ENCODE results near the gene PTMA. TPM values are rescaled to one million over a fixed set of nuclear protein-coding genes. Genes with fewer than 3 reads are reported as not detected.
"Not testable (repeated sequence)": the region's sequence is repeated elsewhere in the genome, so short reads cannot be mapped to it uniquely, and the experiment has no call there.

PTMA gene
- total RNA-seq, 2 experiments from 2014 or later, result 1,546 to 1,586 TPM

GRCh38 chr2:231737761-231738160, 29.4 kb downstream of the PTMA start:
- Histone ChIP-seq H3K27me3 (ENCODE audit: control insufficient read depth in 1 of 2, insufficient read depth in 2 of 2, low read length in 2 of 2) (no peaks in the 10 kb centered on the region), H3K4me3 (ENCODE audit: low read length) (no peak overlapping the region), H3K4me1 (ENCODE audit: insufficient read depth, low read length) (no peaks in the 10 kb centered on the region), H3K9me3 (ENCODE audit: control insufficient read depth in 1 of 2, insufficient read depth in 1 of 2, low read length in 2 of 2) (no peaks in the 10 kb centered on the region), H3K27ac (ENCODE audit: low read depth in 1 of 2, low read length in 2 of 2) (no peak overlapping the region), H3K36me3 (ENCODE audit: insufficient read depth, low read length) (peaks cover 30% of the 10 kb centered on the region)
- TF ChIP-seq CTCF (IDR thresholded peaks at IDR 0.05), result no peak
- DNase-seq, result no peak
- Mint-ChIP-seq H3K27ac (no peak overlapping the region), H3K9me3 (no peaks in the 10 kb centered on the region), H3K4me1 (ENCODE audit: low read depth) (no peaks in the 10 kb centered on the region), H3K27me3 (no peaks in the 10 kb centered on the region), H3K36me3 (ENCODE audit: low read depth) (peaks cover 36% of the 10 kb centered on the region), H3K4me3 (no peak overlapping the region)
- no peak for ATAC-seq (ENCODE audit: poor library complexity)
- CTCF ChIA-PET, result no interaction called here
- intact Hi-C loops (cut with DNase I, micrococcal nuclease), result no loop called here
- POLR2A ChIA-PET, result no interaction called here

- no peaks in the 10 kb centered on the region for H3K4me1 ChIP-seq (ENCODE audit: insufficient read depth, low read length)
- H3K27ac ChIP-seq (ENCODE audit: low read depth in 1 of 2, low read length in 2 of 2), result no peak overlapping the region
- intact Hi-C loops (cut with DNase I, micrococcal nuclease), result no loop called here
- ATAC-seq (ENCODE audit: poor library complexity), result no peak
- no peaks in the 10 kb centered on the region for H3K4me1 Mint-ChIP-seq (ENCODE audit: low read depth)
- no peaks in the 10 kb centered on the region for H3K9me3 Mint-ChIP-seq
- H3K4me3 Mint-ChIP-seq, result no peak overlapping the region
- CTCF ChIA-PET, result no interaction called here
- H3K4me3 ChIP-seq (ENCODE audit: low read length), result no peak overlapping the region
- H3K27ac Mint-ChIP-seq, result no peak overlapping the region
- H3K27me3 Mint-ChIP-seq, result no peaks in the 10 kb centered on the region
- peaks cover 6% of the 10 kb centered on the region for H3K36me3 Mint-ChIP-seq (ENCODE audit: low read depth)
- DNase-seq, result no peak
- no peaks in the 10 kb centered on the region for H3K36me3 ChIP-seq (ENCODE audit: insufficient read depth, low read length)
- H3K27me3 ChIP-seq (ENCODE audit: control insufficient read depth in 1 of 2, insufficient read depth in 2 of 2, low read length in 2 of 2), result no peaks in the 10 kb centered on the region
- POLR2A ChIA-PET, result no interaction called here
- TF ChIP-seq CTCF (IDR thresholded peaks at IDR 0.05), result no peak
- no peaks in the 10 kb centered on the region for H3K9me3 ChIP-seq (ENCODE audit: control insufficient read depth in 1 of 2, insufficient read depth in 1 of 2, low read length in 2 of 2)
These were observed 35.2 kb downstream of the PTMA start for GRCh38 chr2:231743376-231744116.

GRCh38 chr2:231745303-231746038, 37.1 kb downstream of the PTMA start:
- no peaks in the 10 kb centered on the region for H3K4me1 Mint-ChIP-seq (ENCODE audit: low read depth)
- H3K36me3 ChIP-seq (ENCODE audit: insufficient read depth, low read length), result no peaks in the 10 kb centered on the region
- ChIA-PET POLR2A (no interaction called here), CTCF (interaction anchor here (1.5 kb wide), 1 partner anchor 31 kb away, joined by 3 read pairs; no protein-coding TSS in a partner anchor)
- no peak overlapping the region for H3K4me3 ChIP-seq (ENCODE audit: low read length)
- H3K4me1 ChIP-seq (ENCODE audit: insufficient read depth, low read length), result no peaks in the 10 kb centered on the region
- TF ChIP-seq CTCF (IDR thresholded peaks at IDR 0.05), result no peak
- H3K27me3 ChIP-seq (ENCODE audit: control insufficient read depth in 1 of 2, insufficient read depth in 2 of 2, low read length in 2 of 2), result no peaks in the 10 kb centered on the region
- no peaks in the 10 kb centered on the region for H3K36me3 Mint-ChIP-seq (ENCODE audit: low read depth)
- no peak overlapping the region for H3K27ac ChIP-seq (ENCODE audit: low read depth in 1 of 2, low read length in 2 of 2)
- no peak overlapping the region for H3K27ac Mint-ChIP-seq
- ATAC-seq (ENCODE audit: poor library complexity), result no peak
- no peaks in the 10 kb centered on the region for H3K9me3 ChIP-seq (ENCODE audit: control insufficient read depth in 1 of 2, insufficient read depth in 1 of 2, low read length in 2 of 2)
- no peak overlapping the region for H3K4me3 Mint-ChIP-seq
- no peak for DNase-seq
- H3K27me3 Mint-ChIP-seq, result no peaks in the 10 kb centered on the region
- H3K9me3 Mint-ChIP-seq, result no peaks in the 10 kb centered on the region
- intact Hi-C loops (cut with DNase I, micrococcal nuclease), result no loop called here

- intact Hi-C loops (cut with DNase I, micrococcal nuclease); H3K4me1 Mint-ChIP-seq (ENCODE audit: low read depth); H3K4me1 ChIP-seq (ENCODE audit: insufficient read depth, low read length); H3K4me3 Mint-ChIP-seq; H3K9me3 Mint-ChIP-seq; H3K27me3 Mint-ChIP-seq; H3K9me3 ChIP-seq (ENCODE audit: control insufficient read depth in 1 of 2, insufficient read depth in 1 of 2, low read length in 2 of 2); H3K27ac Mint-ChIP-seq; ATAC-seq (ENCODE audit: poor library complexity); DNase-seq; H3K4me3 ChIP-seq (ENCODE audit: low read length); H3K36me3 Mint-ChIP-seq (ENCODE audit: low read depth); H3K36me3 ChIP-seq (ENCODE audit: insufficient read depth, low read length); POLR2A ChIA-PET; H3K27ac ChIP-seq (ENCODE audit: low read depth in 1 of 2, low read length in 2 of 2); H3K27me3 ChIP-seq (ENCODE audit: control insufficient read depth in 1 of 2, insufficient read depth in 2 of 2, low read length in 2 of 2): not testable (repeated sequence)
- CTCF ChIA-PET, result interaction anchor here (1.3 kb wide), 1 partner anchor 34 kb away, joined by 3 read pairs; no protein-coding TSS in a partner anchor
These were observed 40.0 kb downstream of the PTMA start for GRCh38 chr2:231748153-231748896.

GRCh38 chr2:231749016-231749415, 40.7 kb downstream of the PTMA start:
- POLR2A ChIA-PET; H3K4me1 Mint-ChIP-seq (ENCODE audit: low read depth); H3K4me3 Mint-ChIP-seq; H3K27ac Mint-ChIP-seq; H3K27me3 ChIP-seq (ENCODE audit: control insufficient read depth in 1 of 2, insufficient read depth in 2 of 2, low read length in 2 of 2); intact Hi-C loops (cut with DNase I, micrococcal nuclease); ATAC-seq (ENCODE audit: poor library complexity); H3K4me3 ChIP-seq (ENCODE audit: low read length); H3K36me3 ChIP-seq (ENCODE audit: insufficient read depth, low read length); DNase-seq; H3K9me3 ChIP-seq (ENCODE audit: control insufficient read depth in 1 of 2, insufficient read depth in 1 of 2, low read length in 2 of 2); H3K9me3 Mint-ChIP-seq; H3K27ac ChIP-seq (ENCODE audit: low read depth in 1 of 2, low read length in 2 of 2); H3K36me3 Mint-ChIP-seq (ENCODE audit: low read depth); H3K27me3 Mint-ChIP-seq; H3K4me1 ChIP-seq (ENCODE audit: insufficient read depth, low read length): not testable (repeated sequence)
- CTCF ChIA-PET, result interaction anchor here (1.3 kb wide), 1 partner anchor 35 kb away, joined by 3 read pairs; no protein-coding TSS in a partner anchor

Data from CD4-positive, alpha-beta T cell (primary cell).